ENCODE results near the gene MYDGF. TPM values are rescaled to one million over a fixed set of nuclear protein-coding genes. Genes with fewer than 3 reads are reported as not detected.

MYDGF gene
- total RNA-seq, 1 experiment from 2014 or later, result 92.2 TPM

DNA sequence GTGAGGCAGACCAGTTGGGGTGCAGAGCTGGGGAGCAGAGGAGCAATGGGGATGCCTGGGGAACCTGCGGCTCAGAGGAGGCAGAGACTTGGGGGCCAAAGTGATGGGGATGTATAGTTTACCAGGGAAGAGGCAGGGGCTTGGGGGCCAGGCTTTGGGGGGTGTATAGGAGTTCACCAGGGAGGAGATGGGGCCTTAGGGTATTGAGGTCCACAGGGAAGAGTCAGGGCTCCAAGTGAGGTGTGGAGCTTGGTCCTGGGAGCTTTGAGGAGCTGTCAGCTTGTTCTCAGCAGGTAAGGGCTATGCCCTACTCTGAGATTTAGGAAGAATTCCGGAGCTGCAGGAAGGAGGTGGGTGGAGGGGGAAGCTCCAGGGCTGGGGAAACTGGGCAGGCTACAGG lies 20.0 kb downstream of the MYDGF start:
- no peaks in the 10 kb centered on the region for H3K27me3 ChIP-seq (ENCODE audit: control insufficient read depth, insufficient read depth, low read length)
- peaks cover 2% of the 10 kb centered on the region for H3K36me3 ChIP-seq (replicated peaks; ENCODE audit: control insufficient read depth, insufficient read depth, low read length)
- H3K4me3 ChIP-seq (ENCODE audit: insufficient read depth, low read depth, low read length), result no peak overlapping the region
- no peak for DNase-seq

DNA sequence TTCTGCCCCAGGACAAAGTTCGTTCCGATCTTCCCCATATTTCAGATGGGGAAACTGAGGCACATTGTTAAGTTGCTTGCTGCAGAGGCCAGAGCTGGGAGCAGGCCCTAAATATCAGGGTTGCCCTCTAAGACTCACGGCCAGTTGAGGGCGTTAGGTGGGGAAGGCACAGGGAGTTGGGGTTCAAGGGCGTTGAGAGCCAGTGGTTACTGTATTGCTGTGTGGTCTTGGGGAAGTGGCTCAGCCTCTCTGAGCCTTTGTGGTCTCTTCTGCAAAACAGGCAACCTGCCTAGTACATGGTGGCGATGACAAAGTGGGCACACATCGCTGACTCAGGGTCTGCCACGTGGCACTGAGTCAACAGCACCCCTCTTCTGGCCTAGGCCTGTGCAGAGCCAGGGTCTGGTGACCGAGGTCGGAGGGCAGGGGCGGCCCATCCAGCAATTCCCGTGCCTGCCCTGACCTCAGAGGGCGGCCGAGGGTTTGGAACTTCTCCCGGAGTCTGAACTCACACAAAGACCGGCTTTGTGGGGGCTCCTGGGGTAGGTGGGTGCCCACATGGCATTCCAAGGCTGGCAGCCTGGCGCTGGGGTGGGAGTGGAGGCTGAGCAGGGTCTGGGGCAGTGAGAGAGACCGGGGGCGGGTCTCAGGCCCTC lies 20.6 kb downstream of the MYDGF start:
- Histone ChIP-seq H3K36me3 (replicated peaks; ENCODE audit: control insufficient read depth, insufficient read depth, low read length) (0 out of 2 replicates have a peak, but pooled peaks cover 1% of the 10 kb centered on the region), H3K27me3 (ENCODE audit: control insufficient read depth, insufficient read depth, low read length) (no peaks in the 10 kb centered on the region), H3K4me3 (ENCODE audit: insufficient read depth, low read depth, low read length) (no peak overlapping the region)
- DNase-seq, result no peak

DNA sequence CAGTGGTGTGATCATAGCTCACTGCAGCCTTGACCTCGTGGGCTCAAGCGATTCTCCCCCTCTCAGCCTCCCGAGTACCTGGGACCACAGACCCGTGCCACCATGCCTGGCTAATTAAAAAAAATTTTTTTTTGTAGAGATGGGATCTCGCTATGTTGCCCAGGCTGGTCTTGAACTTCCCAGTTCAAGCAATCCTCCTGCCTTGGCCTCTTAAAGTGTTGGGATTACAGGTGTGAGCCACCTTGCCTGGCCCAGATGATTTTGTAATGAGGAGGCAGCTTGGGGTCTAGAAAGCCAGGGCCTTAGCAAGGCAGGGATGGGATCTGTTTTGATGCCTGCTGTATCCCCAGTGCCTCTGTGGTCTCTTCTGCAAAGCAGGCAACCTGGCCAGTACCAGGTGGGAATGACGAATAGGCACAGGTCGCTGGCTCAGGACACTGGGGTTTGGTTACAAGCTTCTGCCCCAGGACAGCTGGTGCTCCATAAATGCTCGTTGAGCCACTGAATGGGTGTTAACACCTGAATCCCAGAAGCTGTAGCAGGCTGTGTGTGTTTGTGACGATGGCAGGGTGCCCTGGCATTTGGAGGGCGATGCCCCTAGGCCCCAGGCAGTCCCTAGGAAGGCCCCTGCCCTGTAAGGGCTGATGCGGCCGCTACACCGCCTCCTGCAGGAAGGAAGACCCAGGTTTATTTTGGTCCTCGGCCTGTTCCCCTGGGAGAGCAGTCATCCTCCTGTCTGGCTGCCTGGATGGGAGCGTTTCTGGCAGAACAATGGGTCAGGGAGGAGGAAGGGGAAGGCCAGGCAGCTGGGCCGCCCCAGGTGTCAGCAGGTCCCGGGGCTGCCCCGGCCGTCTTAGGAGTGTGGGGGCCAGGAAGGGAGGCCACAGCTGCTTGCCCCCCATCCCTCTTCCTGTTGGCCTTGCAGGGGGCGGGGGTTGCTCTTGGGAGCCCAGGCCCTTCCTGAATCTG lies 22.2 kb downstream of the MYDGF start:
- DNase-seq, result peak; percentile 85
- H3K4me3 ChIP-seq (ENCODE audit: insufficient read depth, low read depth, low read length), result no peak overlapping the region

DNA sequence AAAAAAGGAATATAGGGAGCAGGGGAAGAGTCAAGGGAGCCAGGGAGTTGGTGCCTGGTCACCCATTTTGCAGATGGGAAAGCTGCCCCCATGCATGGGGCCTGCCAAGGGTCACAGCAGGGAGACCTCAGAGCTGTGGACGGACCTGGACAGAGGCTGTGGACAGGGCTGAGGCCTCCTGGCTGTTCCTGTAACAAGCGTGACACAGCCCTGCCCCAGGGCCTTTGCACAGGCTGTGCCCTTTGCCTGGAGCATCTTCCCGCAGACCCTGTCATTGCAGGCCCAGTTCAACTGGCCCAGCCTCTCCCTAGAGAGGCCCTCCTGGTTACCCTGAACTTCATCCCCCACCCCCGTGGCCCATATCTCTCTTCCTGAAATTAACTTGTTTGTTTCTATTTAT lies 24.4 kb downstream of the MYDGF start:
- H3K36me3 ChIP-seq (replicated peaks; ENCODE audit: control insufficient read depth, insufficient read depth, low read length), result no peaks in the 10 kb centered on the region
- DNase-seq, result no peak
- no peaks in the 10 kb centered on the region for H3K27me3 ChIP-seq (ENCODE audit: control insufficient read depth, insufficient read depth, low read length)
- no peak overlapping the region for H3K4me3 ChIP-seq (ENCODE audit: insufficient read depth, low read depth, low read length)

More for the DNA sequence above, 22.2 kb downstream of the MYDGF start:
- no peaks in the 10 kb centered on the region for H3K27me3 ChIP-seq (ENCODE audit: control insufficient read depth, insufficient read depth, low read length)
- no peaks in the 10 kb centered on the region for H3K36me3 ChIP-seq (replicated peaks; ENCODE audit: control insufficient read depth, insufficient read depth, low read length)

DNA sequence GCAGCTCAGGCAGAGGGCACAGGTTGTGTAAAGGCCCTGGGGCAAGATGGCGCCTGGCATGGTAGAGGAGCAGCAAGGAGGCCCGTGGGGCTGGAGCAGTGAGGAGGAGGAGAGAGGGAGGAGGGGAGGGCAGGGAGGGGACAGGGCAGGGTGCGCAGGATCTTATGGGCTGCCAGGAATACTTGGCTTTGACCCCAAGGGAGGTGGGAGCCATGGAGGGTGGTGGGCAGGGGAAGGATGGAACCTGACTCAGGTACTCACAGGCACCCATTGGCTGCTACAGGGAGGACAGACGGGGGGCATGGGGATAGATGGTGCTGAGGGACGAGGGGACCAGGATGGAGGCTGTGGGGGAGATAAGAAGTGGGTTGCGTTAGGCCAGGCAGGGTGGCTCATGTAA lies 27.5 kb downstream of the MYDGF start:
- DNase-seq, result no peak
- H3K27me3 ChIP-seq (ENCODE audit: control insufficient read depth, insufficient read depth, low read length), result no peaks in the 10 kb centered on the region
- no peaks in the 10 kb centered on the region for H3K36me3 ChIP-seq (replicated peaks; ENCODE audit: control insufficient read depth, insufficient read depth, low read length)
- no peak overlapping the region for H3K4me3 ChIP-seq (ENCODE audit: insufficient read depth, low read depth, low read length)

DNA sequence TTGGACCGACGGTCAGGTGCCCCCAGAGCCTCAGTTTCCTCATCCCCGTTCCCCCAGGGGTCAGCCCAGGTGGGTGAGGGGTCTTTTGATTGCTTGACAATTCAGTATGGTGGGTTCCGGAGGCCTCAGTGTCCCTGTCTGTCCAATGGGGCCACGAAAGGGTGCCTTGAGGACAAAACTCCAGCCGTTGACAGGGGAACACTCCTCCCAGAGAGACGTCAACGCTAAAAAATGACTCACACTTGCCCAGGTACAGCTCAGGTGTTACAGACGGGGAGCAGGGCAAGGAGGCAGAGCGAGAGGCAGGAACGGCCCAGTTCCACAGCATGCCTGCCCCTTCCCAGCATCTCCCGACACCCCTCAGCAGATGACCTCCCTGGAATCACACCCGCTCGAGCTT lies 29.0 kb downstream of the MYDGF start:
- DNase-seq, result no peak
- peaks cover 5% of the 10 kb centered on the region for H3K27me3 ChIP-seq (ENCODE audit: control insufficient read depth, insufficient read depth, low read length)
- H3K4me3 ChIP-seq (ENCODE audit: insufficient read depth, low read depth, low read length), result no peak overlapping the region
- H3K36me3 ChIP-seq (replicated peaks; ENCODE audit: control insufficient read depth, insufficient read depth, low read length), result no peaks in the 10 kb centered on the region

DNA sequence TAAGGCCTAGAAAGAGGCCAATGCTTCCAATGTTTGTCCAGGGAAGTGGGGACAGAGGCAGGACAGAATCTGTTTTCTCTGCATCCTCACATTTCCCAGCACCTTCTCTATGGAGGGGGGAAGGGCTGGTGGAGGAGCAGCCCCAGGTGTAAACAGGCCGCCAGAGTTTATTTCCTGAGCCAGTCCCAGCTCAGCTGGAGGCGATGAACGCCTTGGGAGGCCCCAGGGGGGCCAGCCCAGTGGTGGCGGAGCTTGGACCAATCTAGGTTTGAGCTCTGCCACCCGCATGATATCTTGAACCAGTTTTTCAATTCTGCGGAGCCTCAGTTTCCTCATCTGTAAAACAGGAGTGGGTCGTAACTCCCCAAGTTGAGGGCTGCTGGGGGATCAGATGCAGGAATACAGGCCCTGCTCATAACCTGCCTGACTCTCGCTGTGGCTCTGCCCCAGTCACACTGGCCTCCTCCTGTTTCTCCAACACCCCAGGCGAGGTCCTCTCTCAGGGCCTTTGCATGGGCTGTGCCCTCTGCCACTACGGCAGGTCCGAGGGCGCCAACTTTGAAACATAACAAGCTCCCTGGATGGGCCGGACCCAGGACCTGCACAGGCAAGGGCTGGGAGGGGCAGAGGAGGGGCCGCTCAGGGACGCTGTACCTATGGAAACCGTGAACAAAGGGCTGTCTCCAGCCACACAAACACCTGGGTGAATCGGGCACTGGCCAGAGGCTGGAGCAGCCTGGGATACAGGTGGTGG lies 29.7 kb downstream of the MYDGF start:
- no peaks in the 10 kb centered on the region for H3K36me3 ChIP-seq (replicated peaks; ENCODE audit: control insufficient read depth, insufficient read depth, low read length)
- peak; percentile 73 for DNase-seq
- peaks cover 5% of the 10 kb centered on the region for H3K27me3 ChIP-seq (ENCODE audit: control insufficient read depth, insufficient read depth, low read length)
- peak overlapping the region; percentile 76; the same call in 1 of the 2 replicates for H3K4me3 ChIP-seq (ENCODE audit: insufficient read depth, low read depth, low read length)

DNA sequence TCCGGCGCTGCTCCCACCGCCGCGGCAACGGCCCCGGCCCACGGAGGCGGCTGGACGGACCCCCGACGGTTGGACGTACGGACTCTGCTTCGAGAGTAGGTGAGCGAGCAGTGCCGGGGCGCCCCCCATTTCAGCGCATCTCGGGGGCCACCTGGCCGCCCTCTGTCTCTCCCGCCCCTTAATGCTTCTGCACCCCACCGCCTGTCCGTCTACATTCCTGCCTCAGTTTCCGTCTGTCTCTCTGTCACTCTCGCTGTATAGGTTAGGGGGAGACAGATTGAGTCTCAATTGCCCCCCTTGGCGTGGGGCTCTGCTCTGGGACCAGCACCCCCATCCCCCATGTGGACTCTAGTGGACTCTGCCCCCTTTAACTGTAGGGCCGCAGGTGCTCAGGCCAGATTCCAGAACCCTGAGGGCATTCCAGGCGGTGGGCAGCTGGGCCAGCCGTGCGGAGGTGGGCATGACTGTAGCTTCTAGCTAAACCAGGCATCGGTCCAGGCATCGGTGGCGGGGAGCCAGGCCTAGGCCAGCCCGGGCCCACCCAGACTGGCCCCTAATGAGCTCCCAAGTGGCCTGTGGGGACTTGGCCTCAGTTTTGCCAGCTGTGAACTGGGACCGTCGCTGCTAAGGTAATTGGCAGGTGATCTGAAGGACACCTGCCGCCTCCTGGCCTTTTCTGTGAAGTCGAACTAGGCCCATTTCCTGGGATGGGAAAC lies 30.5 kb downstream of the MYDGF start:
- peak overlapping the region; percentile 76 for H3K4me3 ChIP-seq (ENCODE audit: insufficient read depth, low read depth, low read length)
- H3K36me3 ChIP-seq (replicated peaks; ENCODE audit: control insufficient read depth, insufficient read depth, low read length), result no peaks in the 10 kb centered on the region
- peaks cover 5% of the 10 kb centered on the region for H3K27me3 ChIP-seq (ENCODE audit: control insufficient read depth, insufficient read depth, low read length)
- no peak for DNase-seq

DNA sequence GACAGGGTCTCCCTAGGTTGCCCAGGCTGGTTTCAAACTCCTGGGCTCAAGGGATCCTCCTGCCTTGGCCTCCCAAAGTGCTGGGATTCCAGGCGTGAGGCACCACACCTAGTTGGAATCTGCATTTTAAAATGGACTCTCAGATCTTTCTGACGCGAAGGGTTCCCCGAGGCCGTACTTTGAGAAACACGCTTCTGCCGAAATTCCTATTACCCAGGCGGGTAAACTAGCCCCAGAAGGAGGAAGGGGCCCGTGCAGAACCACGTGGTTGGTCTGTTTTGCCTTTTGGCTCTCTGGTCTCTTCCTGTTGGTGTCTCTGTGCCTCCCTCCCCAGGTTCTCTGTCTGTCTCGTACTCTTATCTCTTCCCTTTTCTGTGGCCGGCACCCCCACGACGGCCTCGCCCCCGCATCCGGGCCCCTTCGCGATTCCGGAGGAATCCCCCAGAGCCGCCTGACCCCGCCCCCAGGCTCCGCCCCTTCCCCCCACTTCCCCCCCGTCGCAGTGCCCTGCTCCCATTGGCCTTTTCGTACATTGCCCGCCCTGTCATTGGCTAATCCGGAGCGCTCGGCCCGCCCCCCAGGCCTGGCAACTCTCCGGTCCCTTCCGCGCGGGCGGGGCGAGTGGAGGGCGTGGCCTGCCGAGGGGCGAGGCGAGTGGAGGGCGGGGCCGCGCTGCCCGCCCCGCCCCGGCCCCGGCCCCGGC lies 31.2 kb downstream of the MYDGF start, which contains the start of gene TNFAIP8L1:
Gene TNFAIP8L1, plus strand, starts transcription at position 689 of the 703 bp plus-strand sequence. CDS start 12,354 bp downstream, outside the sequence.
- H3K36me3 ChIP-seq (replicated peaks; ENCODE audit: control insufficient read depth, insufficient read depth, low read length), result no peaks in the 10 kb centered on the region
- peaks cover 7% of the 10 kb centered on the region for H3K27me3 ChIP-seq (ENCODE audit: control insufficient read depth, insufficient read depth, low read length)
- peak within 1 kb of the TSS; percentile 76 for H3K4me3 ChIP-seq (ENCODE audit: insufficient read depth, low read depth, low read length)
- peak; percentile 100 for DNase-seq

DNA sequence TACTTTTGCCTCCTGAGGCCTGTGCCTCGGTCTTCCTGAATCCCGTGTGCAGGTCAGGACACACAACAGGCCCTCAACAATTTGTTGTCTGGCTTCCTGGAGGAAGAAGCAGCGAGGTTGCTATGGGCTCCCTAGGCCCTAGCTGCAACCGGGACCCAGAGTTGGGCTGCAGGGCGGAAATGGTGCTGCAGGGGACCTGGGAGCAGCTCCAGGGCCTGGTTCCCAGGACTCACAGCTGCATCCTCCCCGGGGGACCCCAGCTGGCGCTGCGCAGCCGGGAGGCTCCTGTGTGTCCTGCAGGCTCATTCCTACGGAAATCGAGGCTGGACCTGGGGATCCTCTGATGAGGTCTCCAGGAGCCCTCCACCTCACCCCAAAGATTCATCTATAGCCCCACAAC lies 31.8 kb downstream of the MYDGF start:
- Histone ChIP-seq H3K27me3 (ENCODE audit: control insufficient read depth, insufficient read depth, low read length) (peaks cover 7% of the 10 kb centered on the region), H3K36me3 (replicated peaks; ENCODE audit: control insufficient read depth, insufficient read depth, low read length) (no peaks in the 10 kb centered on the region), H3K4me3 (ENCODE audit: insufficient read depth, low read depth, low read length) (no peak overlapping the region)
- peak; percentile 45 for DNase-seq

DNA sequence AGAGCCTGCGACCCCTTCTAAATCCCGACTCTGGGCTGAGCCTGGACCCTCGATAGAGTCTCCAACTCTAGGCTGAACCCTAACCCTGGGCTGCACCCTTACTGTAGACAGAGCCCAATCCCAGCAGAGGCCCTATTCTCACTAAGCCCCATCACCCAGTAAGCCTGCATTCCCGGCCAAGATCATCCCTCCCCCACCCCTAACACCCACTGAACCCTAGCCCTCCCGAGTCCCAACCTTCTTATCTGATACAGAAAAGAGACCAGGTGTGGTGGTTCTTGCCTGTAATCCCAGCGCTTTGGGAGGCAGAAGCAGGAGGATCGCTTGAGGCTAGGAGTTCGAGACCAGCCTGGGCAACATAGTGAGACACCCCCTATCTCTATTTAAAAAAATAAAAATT lies 33.4 kb downstream of the MYDGF start:
- DNase-seq, result no peak
- no peak overlapping the region for H3K4me3 ChIP-seq (ENCODE audit: insufficient read depth, low read depth, low read length)
- H3K36me3 ChIP-seq (replicated peaks; ENCODE audit: control insufficient read depth, insufficient read depth, low read length), result no peaks in the 10 kb centered on the region
- peaks cover 7% of the 10 kb centered on the region for H3K27me3 ChIP-seq (ENCODE audit: control insufficient read depth, insufficient read depth, low read length)

DNA sequence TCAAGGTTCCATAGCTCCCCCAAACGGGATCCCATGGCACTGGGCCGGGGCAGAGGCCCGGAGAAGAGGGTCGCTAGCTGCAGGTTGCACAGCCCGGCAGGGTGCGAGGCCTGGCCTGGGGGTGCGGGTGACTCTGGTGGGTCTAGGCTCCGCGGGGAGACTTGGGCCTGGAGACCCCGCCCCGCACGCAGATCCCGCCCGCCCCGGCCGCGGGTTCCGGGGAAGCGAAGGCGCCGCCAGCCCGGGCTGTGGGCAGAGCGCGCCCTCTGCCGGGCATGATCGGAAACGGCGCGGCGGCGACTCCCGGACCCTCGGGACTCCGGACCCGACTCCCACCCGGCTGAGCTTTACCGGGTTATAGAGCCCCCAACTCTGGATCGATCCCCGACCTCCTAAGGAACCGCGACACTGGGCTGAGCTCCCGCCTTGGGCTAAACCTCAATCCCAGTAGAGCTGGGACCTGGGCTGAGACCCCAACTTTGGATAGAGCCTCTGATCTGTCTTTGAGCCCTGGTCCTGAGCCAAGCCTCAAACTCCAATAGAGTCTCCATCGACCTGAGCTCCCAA lies 33.9 kb downstream of the MYDGF start:
- H3K27me3 ChIP-seq (ENCODE audit: control insufficient read depth, insufficient read depth, low read length), result peaks cover 7% of the 10 kb centered on the region
- peak overlapping the region; percentile 69 for H3K4me3 ChIP-seq (ENCODE audit: insufficient read depth, low read depth, low read length)
- no peaks in the 10 kb centered on the region for H3K36me3 ChIP-seq (replicated peaks; ENCODE audit: control insufficient read depth, insufficient read depth, low read length)
- peak; percentile 97 for DNase-seq

DNA sequence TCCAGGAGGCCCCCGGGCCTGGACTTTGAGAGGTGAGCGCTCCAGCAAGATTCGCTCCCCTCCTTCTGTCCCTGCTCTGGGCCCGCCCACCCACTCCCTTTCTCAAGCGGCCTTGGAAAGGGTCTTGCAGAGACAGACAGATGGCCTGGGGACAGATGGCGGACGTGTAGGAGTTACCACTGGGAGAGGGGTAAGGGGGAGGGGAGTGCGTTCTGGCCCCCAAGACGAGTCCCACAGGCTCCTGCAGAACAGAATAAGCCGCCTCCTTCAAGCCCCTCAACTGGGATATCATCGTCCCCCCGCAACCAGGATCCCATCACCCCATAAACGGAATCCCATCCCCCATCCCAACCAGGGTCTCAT lies 34.4 kb downstream of the MYDGF start:
- Histone ChIP-seq H3K36me3 (replicated peaks; ENCODE audit: control insufficient read depth, insufficient read depth, low read length) (no peaks in the 10 kb centered on the region), H3K27me3 (ENCODE audit: control insufficient read depth, insufficient read depth, low read length) (peaks cover 7% of the 10 kb centered on the region), H3K4me3 (ENCODE audit: insufficient read depth, low read depth, low read length) (peak overlapping the region; percentile 69)
- peak; percentile 70 for DNase-seq

All from H7 (cell line).